ENCODE data around the gene TYW1B.

DNA sequence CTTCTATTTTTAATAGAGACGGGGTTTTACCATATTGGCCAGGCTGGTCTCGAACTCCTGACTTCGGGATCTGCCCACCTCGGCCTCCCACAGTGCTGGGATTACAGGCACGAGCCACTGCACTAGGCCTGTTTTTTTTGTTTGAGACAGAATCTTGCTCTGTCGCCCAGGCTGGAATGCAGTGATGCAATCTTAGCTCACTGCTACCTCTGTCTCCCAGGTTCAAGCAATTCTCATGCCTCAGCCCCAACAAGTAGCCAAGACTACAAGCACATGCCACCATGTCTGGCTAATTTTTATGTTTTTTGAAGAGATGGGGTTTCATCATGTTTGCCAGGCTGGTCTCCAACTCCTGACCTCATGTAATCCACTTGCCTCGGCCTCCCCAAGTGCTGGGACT lies 73.7 kb downstream of the TYW1B start:
- TF ChIP-seq, protein P1, sequence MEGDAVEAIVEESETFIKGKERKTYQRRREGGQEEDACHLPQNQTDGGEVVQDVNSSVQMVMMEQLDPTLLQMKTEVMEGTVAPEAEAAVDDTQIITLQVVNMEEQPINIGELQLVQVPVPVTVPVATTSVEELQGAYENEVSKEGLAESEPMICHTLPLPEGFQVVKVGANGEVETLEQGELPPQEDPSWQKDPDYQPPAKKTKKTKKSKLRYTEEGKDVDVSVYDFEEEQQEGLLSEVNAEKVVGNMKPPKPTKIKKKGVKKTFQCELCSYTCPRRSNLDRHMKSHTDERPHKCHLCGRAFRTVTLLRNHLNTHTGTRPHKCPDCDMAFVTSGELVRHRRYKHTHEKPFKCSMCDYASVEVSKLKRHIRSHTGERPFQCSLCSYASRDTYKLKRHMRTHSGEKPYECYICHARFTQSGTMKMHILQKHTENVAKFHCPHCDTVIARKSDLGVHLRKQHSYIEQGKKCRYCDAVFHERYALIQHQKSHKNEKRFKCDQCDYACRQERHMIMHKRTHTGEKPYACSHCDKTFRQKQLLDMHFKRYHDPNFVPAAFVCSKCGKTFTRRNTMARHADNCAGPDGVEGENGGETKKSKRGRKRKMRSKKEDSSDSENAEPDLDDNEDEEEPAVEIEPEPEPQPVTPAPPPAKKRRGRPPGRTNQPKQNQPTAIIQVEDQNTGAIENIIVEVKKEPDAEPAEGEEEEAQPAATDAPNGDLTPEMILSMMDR (IDR thresholded peaks at IDR 0.05; ENCODE audit: insufficient read depth, low read depth, low read length): no peak
- no peak for TF ChIP-seq EZH2 (IDR thresholded peaks at IDR 0.05; ENCODE audit: insufficient read depth, low read length)

All from astrocyte (in vitro differentiated cells and primary cell).